ENCODE results near the gene SEM1. TPM values are rescaled to one million over a fixed set of nuclear protein-coding genes. Genes with fewer than 3 reads are reported as not detected.
"Not testable (repeated sequence)": the region's sequence is repeated elsewhere in the genome, so short reads cannot be mapped to it uniquely, and the experiment has no call there.

The SEM1 gene
- polyA plus RNA-seq, 4 donors: 155 to 248 (median 209) TPM

- DNase-seq (ENCODE audit: low read depth in 4 of 4, low spot score in 2 of 4): no peak
Observed at GRCh38 chr7:96665689-96666088, 44.0 kb downstream of the SEM1 start.

DNA sequence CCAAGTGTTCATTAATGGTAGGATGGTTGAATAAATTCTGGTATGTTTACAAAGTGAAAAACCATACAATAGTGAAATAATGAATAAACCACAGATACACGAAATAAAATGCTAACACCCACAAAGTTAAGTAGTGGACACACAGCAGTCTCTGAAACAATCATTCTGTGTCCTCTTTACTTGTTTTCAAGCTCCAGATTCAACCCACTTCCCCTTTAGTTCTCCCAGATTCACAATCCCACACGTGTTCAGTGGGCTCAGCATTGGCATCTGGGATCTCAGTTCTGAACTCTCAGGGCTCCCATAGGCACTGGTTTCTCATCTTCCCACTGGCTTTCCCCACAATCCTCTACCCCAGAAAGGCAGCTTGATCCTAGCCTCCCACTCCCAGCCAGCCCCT, 44.9 kb downstream of the SEM1 start:
- no peak for DNase-seq (ENCODE audit: low read depth in 4 of 4, low spot score in 2 of 4)

DNA sequence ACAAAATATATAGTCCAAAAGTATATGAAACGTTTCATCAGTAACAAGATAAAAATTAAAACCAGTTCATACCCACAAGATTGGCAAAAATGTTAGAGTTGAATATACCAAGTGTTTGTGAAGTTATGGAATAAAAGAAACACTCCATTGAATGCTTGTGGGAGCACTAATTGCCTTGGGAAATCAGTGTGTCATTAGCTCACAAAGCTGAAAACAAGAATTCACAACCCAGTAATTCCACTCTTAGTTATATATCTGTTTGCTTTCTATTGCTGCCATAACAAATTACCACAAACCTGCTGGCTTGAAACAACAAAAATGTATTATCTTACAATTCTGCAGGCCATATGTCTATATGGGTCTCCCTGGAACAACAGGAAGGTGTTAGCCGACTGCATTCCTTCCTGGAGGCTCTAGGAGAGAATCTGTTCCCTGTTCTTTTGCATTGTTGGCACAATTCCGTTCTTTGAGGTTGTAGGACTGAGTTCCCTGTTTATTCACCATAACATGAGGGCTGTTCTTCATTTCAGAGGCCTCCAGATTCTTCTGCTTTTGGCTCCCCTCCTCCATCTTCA, 45.7 kb downstream of the SEM1 start:
- no peak for DNase-seq (ENCODE audit: low read depth in 4 of 4, low spot score in 2 of 4)

DNA sequence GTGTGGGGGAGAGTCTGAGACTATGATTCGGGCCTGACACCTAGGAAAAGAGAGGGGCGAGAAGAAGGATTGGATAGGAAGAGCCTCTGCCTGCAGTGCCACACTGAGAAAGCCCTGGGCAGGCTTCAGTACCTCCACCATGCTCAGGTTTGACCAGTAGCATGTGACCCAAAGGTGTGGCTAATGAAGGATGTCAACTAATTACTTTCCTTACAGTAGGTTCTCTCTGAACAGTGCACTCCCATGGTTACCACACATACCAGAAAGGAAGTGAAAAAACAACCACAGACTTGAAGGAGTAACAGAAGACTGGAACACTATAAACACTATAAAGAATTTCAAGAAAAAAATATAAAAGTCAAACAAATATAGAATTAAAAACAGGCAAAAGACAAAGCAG, 46.2 kb downstream of the SEM1 start:
- no peak for DNase-seq (ENCODE audit: low read depth in 4 of 4, low spot score in 2 of 4)

DNA sequence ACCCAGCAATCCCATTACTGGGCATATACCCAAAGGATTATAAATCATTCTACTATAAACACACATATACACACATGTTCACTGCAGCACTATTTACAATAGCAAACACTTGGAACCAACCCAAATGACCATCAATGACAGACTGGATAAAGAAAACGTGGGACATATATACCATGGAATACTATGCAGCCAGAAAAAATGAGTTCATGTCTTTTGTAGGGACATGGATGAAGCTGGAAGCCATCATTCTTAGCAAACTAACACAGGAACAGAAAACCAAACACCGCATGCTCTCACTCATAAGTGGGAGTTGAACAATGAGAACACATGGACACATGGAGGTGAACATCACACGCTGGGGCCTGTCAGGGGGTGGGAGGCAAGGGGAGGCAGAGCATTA, 47.5 kb downstream of the SEM1 start:
- not testable (repeated sequence) for DNase-seq (ENCODE audit: low read depth in 4 of 4, low spot score in 2 of 4)

GRCh38 chr7:96658022-96658412, 51.6 kb downstream of the SEM1 start:
- DNase-seq (ENCODE audit: low read depth in 4 of 4, low spot score in 2 of 4): no peak

DNA sequence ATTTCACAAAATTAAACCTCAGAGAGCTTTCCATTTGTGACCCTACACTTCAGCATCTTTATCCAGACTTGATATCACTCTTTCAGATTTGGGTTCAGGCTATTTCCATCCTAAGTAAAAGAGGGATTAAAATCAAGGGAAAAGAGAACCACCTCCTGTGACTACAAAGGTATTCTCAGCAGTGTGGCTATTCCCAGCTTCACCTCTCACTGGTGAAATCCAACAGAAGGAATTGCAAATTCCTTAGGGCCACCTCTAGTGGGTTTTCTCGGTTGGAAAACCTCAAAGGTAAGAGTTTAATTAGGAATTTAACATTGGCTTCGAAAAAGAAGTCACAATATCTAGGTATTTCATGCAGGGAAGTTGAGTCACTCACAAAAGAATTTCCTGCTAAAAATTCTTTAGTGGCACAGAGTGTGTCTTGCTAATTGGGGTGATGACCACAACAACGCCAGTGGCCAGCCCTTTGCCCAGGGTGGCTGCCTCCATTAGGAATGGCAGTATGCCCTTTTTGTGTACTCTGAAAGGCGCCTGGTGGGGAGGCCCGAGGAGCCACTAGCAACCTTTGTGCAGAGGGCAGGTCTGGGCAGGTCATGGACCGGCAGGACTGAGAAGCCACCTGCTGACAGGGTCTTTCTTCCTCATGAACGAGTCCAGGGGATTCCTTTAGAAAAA, 52.2 kb downstream of the SEM1 start:
- DNase-seq (ENCODE audit: low read depth in 4 of 4, low spot score in 2 of 4): no peak

DNA sequence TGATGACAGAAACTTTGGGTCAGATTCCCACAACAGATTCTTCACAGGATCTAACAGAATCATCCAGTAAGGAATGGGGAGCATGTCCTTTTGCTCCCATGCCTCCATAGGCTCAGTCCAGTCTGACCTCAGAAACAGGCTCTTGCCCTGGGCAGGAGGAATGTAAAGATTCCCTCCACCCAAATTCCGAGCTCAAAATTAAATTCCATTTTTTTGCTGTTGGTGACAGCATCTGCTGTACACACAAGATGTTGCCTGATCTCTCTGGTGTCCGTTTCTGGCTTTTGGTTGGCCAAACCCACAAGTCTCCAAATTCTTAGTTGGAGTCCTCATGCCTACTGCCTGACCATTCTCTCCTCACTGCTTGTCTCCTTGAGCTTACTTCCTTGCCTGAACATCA, 53.7 kb downstream of the SEM1 start:
- DNase-seq (ENCODE audit: low read depth in 4 of 4, low spot score in 2 of 4): no peak

GRCh38 chr7:96654630-96655188, 54.9 kb downstream of the SEM1 start:
- no peak for DNase-seq (ENCODE audit: low read depth in 4 of 4, low spot score in 2 of 4)

DNA sequence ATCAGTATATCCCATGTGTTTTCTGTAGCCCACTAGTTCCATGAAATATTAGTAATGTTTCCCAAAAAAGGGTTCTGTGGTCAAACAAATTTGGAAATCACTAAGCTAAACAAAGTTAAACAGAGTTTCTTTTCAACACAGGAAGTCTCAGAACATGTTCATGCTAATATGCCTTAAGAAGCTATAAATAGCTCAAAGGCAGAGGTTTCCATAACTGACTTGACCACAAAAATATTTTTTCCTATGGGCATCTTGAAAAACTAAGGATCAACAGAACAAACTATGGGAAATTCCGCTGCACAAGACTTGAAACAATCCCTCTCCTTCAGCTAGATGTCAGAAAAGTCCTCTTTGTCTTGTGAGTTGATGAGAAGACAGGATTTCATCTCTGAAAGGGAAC, 59.7 kb downstream of the SEM1 start:
- no peak for DNase-seq (ENCODE audit: low read depth in 4 of 4, low spot score in 2 of 4)

DNA sequence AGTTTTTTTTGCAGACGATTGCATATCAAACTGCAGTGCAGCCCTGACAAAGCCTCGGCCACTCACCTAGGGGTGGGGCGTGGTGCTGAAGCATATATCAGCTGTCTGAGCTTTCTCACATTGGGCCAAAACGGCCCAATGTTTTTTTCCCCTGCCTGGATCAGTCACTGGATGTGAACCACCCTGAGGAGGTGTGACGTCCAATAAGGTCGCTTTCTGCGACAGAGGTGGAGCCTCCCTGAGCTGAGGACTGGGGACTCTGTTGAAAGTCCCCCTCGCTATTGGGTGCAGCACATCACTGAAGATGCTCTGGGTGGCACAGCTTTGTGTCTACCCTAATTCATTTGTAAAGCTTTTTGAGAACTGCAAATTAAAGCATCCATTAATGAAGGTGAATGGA, 60.9 kb downstream of the SEM1 start:
- no peak for DNase-seq (ENCODE audit: low read depth in 4 of 4, low spot score in 2 of 4)

- no peak for DNase-seq (ENCODE audit: low read depth in 4 of 4, low spot score in 2 of 4)
Observed at GRCh38 chr7:96647733-96648132, 61.9 kb downstream of the SEM1 start.

GRCh38 chr7:96645084-96645483, 64.6 kb downstream of the SEM1 start:
- no peak for DNase-seq (ENCODE audit: low read depth in 4 of 4, low spot score in 2 of 4)

DNA sequence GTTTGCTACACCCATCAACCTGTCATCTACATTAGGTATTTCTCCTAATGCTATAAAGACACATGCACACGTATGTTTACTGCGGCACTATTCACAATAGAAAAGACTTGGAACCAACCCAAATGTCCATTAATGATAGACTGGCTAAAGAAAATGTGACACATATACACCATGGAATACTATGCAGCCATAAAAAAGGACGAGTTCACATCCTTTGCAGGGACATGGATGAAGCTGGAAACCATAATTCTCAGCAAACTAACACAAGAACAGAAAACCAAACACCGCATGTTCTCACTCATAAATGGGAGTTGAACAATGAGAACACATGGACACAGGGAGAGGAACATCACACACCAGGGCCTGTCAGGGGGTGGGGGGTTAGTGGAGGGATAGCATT, 66.2 kb downstream of the SEM1 start:
- not testable (repeated sequence) for DNase-seq (ENCODE audit: low read depth in 4 of 4, low spot score in 2 of 4)

GRCh38 chr7:96640054-96640453, 69.6 kb downstream of the SEM1 start:
- DNase-seq (ENCODE audit: low read depth in 4 of 4, low spot score in 2 of 4): no peak
